T47D (cell line): ENCODE data around the gene SHC3.

ENCODE experiments used
- DNase-seq, 2 experiments: peaks; one replicate each; pipeline versions ENCODE4 v3.0.0 to v3.0.0-alpha.2; 2011 to 2012; ENCODE audit warnings: low read depth in 1 of 2, low spot score in 1 of 2
- JUND ChIP-seq: IDR thresholded peaks from 2 replicates; pipeline ENCODE4 v1.6.1; 2012; ENCODE audit warnings: low read depth
- in situ Hi-C: cut with HindIII; loops from 2 replicates; pipeline ENCODE4 v1.10.0; 2016; ENCODE audit warnings: low sequenced_read_pairs, low pct_unique_long_range_greater_than_20kb

Gene SHC3

GRCh38 chr9:89047667-89048066 is 131.0 kb downstream of the SHC3 start:
- in situ Hi-C loops: no loop called here
- TF ChIP-seq JUND: no peak
- no peak for DNase-seq

- in situ Hi-C loops: no loop called here
- TF ChIP-seq JUND: no peak
- DNase-seq: no peak
Observed at GRCh38 chr9:89046832-89047231, 131.8 kb downstream of the SHC3 start.

GRCh38 chr9:89044881-89045280 is 133.7 kb downstream of the SHC3 start:
- in situ Hi-C loops: no loop called here
- no peak for DNase-seq
- TF ChIP-seq JUND: no peak

- no peak for TF ChIP-seq JUND
- in situ Hi-C loops: no loop called here
- DNase-seq: no peak
Observed at GRCh38 chr9:89044104-89044503, 134.5 kb downstream of the SHC3 start.

GRCh38 chr9:89042984-89043383 is 135.6 kb downstream of the SHC3 start:
- DNase-seq: no peak
- TF ChIP-seq JUND: no peak
- in situ Hi-C loops: no loop called here

- no peak for TF ChIP-seq JUND
- in situ Hi-C loops: no loop called here
- no peak for DNase-seq
Observed at GRCh38 chr9:89039664-89040063, 139.0 kb downstream of the SHC3 start.

- no peak for TF ChIP-seq JUND
Observed at GRCh38 chr9:89039104-89039465, 139.5 kb downstream of the SHC3 start.

GRCh38 chr9:89038382-89039103 is 140.1 kb downstream of the SHC3 start:
- TF ChIP-seq JUND: no peak
- in situ Hi-C loops: no loop called here
- peak in 1 of 2 experiments; percentile 16 for DNase-seq

More at GRCh38 chr9:89039104-89039465, 139.5 kb downstream of the SHC3 start:
- in situ Hi-C loops: no loop called here
- no peak for DNase-seq

- DNase-seq: no peak
- in situ Hi-C loops: no loop called here
- TF ChIP-seq JUND: no peak
Observed at GRCh38 chr9:89037891-89038290, 140.7 kb downstream of the SHC3 start.

- TF ChIP-seq JUND: no peak
- DNase-seq: no peak
- in situ Hi-C loops: no loop called here
Observed at GRCh38 chr9:89037346-89037745, 141.3 kb downstream of the SHC3 start.

- DNase-seq: no peak
- in situ Hi-C loops: no loop called here
- TF ChIP-seq JUND: no peak
Observed at GRCh38 chr9:89036891-89037290, 141.7 kb downstream of the SHC3 start.

GRCh38 chr9:89036383-89036782 is 142.2 kb downstream of the SHC3 start:
- DNase-seq: no peak
- no peak for TF ChIP-seq JUND
- in situ Hi-C loops: no loop called here

GRCh38 chr9:89032661-89033060 is 146.0 kb downstream of the SHC3 start:
- in situ Hi-C loops: no loop called here
- no peak for DNase-seq
- no peak for TF ChIP-seq JUND

- no peak for DNase-seq
- no peak for TF ChIP-seq JUND
- in situ Hi-C loops: no loop called here
Observed at GRCh38 chr9:89032173-89032572, 146.4 kb downstream of the SHC3 start.
